ENCODE data around the gene ATP2C1. TPM values are rescaled to one million over a fixed set of nuclear protein-coding genes. Genes with fewer than 3 reads are reported as not detected.

Gene ATP2C1
- total RNA-seq, 1 experiment from 2014 or later, result 34.0 TPM

DNA sequence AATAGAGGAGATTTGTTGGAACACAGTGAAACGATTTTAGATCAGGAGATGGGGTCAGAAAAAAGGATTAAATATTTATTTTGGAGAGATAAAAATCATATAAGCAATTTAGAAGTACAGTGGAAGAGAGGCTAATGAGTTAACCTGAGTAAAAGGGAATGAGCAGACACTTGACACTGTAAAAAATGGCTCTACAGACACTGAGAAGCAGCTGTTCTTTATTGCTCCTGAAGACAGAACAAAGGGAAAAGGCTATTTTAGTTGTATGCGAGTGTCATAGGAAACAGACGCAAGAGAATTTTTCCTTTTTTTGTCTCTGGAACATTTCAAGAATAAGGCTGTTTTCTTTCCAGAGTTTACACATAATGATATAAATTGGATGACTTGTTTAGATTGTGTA, 98.5 kb downstream of the ATP2C1 start:
- H3K36me3 ChIP-seq (ENCODE audit: low read depth, low read length), result 0 out of 2 replicates have a peak, but pooled peaks cover 5% of the 10 kb centered on the region
- ChIA-PET CTCF (no interaction called here), POLR2A (ENCODE audit: unreplicated experiment) (no interaction called here)
- H3K27ac ChIP-seq (ENCODE audit: low read length), result no peak overlapping the region
- intact Hi-C loops (cut with micrococcal nuclease), result no loop called here
- H3K4me3 ChIP-seq (ENCODE audit: low read length), result no peak overlapping the region
- DNase-seq (no peak), ATAC-seq (no peak)
- TF ChIP-seq EZH2 (IDR thresholded peaks at IDR 0.05; ENCODE audit: low read length, unreplicated experiment), result no peak
- TF ChIP-seq, protein P1, sequence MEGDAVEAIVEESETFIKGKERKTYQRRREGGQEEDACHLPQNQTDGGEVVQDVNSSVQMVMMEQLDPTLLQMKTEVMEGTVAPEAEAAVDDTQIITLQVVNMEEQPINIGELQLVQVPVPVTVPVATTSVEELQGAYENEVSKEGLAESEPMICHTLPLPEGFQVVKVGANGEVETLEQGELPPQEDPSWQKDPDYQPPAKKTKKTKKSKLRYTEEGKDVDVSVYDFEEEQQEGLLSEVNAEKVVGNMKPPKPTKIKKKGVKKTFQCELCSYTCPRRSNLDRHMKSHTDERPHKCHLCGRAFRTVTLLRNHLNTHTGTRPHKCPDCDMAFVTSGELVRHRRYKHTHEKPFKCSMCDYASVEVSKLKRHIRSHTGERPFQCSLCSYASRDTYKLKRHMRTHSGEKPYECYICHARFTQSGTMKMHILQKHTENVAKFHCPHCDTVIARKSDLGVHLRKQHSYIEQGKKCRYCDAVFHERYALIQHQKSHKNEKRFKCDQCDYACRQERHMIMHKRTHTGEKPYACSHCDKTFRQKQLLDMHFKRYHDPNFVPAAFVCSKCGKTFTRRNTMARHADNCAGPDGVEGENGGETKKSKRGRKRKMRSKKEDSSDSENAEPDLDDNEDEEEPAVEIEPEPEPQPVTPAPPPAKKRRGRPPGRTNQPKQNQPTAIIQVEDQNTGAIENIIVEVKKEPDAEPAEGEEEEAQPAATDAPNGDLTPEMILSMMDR (conservative IDR thresholded peaks at IDR 0.05; ENCODE audit: low read depth, low read length), result no peak
- TF ChIP-seq EZH2phosphoT487 (IDR thresholded peaks at IDR 0.05; ENCODE audit: borderline replicate concordance, low read length), result no peak
- no peak overlapping the region for H3K4me2 ChIP-seq (ENCODE audit: low read length)
- no TSS peak for BruUV-seq (replicated peaks)
- H3K27me3 ChIP-seq (ENCODE audit: low read length), result no peaks in the 10 kb centered on the region
- H4K20me1 ChIP-seq (ENCODE audit: low read length), result no peaks in the 10 kb centered on the region
- H3K79me2 ChIP-seq (ENCODE audit: low read length), result no peaks in the 10 kb centered on the region
- no peaks in the 10 kb centered on the region for H3K9me3 ChIP-seq (ENCODE audit: low read length)
- no peak overlapping the region for H3K9ac ChIP-seq (ENCODE audit: low read length)
- no peaks in the 10 kb centered on the region for H3F3A ChIP-seq (ENCODE audit: low read length, unreplicated experiment)
- no peak overlapping the region for H2AFZ ChIP-seq (ENCODE audit: low read length)
- no peaks in the 10 kb centered on the region for H3K9me2 ChIP-seq (replicated peaks; ENCODE audit: low read length)
- no peaks in the 10 kb centered on the region for H3K4me1 ChIP-seq (ENCODE audit: insufficient read depth, low read length)

DNA sequence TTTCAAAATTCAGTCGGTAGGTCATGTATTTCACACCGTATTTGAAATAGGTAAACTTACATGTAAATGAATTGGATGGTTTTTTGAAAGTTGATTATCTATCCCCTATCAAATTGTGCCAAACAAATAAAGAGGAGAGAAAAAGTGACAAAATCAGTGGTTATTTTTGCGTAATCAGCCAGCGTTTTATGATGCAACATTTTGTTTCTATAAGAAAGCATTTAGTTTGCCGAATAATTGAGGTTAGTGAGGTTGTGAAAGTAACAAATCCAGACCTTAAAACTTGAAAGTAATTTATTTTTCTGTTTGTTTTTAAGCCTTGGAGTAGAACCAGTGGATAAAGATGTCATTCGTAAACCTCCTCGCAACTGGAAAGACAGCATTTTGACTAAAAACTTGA, 103.4 kb downstream of the ATP2C1 start:
- TF ChIP-seq EZH2 (IDR thresholded peaks at IDR 0.05; ENCODE audit: low read length, unreplicated experiment), result no peak
- no peak for TF ChIP-seq EZH2phosphoT487 (IDR thresholded peaks at IDR 0.05; ENCODE audit: borderline replicate concordance, low read length)
- ChIA-PET POLR2A (ENCODE audit: unreplicated experiment) (no interaction called here), CTCF (no interaction called here)
- H3F3A ChIP-seq (ENCODE audit: low read length, unreplicated experiment), result no peaks in the 10 kb centered on the region
- no peaks in the 10 kb centered on the region for H3K4me1 ChIP-seq (ENCODE audit: insufficient read depth, low read length)
- no peak for ATAC-seq
- H3K4me2 ChIP-seq (ENCODE audit: low read length), result no peak overlapping the region
- H3K79me2 ChIP-seq (ENCODE audit: low read length), result no peaks in the 10 kb centered on the region
- no peaks in the 10 kb centered on the region for H3K9me2 ChIP-seq (replicated peaks; ENCODE audit: low read length)
- no peak overlapping the region for H3K27ac ChIP-seq (ENCODE audit: low read length)
- no peak overlapping the region for H3K4me3 ChIP-seq (ENCODE audit: low read length)
- H3K9ac ChIP-seq (ENCODE audit: low read length), result no peak overlapping the region
- no peaks in the 10 kb centered on the region for H4K20me1 ChIP-seq (ENCODE audit: low read length)
- intact Hi-C loops (cut with micrococcal nuclease), result no loop called here
- DNase-seq, result no peak
- H3K9me3 ChIP-seq (ENCODE audit: low read length), result no peaks in the 10 kb centered on the region
- no peak overlapping the region for H2AFZ ChIP-seq (ENCODE audit: low read length)
- peaks cover 7% of the 10 kb centered on the region; the same call in 1 of the 2 replicates for H3K36me3 ChIP-seq (ENCODE audit: low read depth, low read length)
- H3K27me3 ChIP-seq (ENCODE audit: low read length), result no peaks in the 10 kb centered on the region
- no TSS peak for BruUV-seq (replicated peaks)

DNA sequence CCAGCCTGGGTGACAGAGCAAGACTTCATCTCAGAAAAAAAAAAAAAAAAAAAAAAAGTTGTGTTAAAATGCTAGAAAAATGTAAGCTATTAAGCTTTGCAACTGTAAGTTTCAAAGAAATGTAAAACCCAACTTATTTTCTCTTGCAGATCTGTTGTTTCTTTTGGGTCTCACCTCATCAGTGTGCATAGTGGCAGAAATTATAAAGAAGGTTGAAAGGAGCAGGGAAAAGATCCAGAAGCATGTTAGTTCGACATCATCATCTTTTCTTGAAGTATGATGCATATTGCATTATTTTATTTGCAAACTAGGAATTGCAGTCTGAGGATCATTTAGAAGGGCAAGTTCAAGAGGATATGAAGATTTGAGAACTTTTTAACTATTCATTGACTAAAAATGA, 107.2 kb downstream of the ATP2C1 start:
- ChIA-PET POLR2A (ENCODE audit: unreplicated experiment) (no interaction called here), CTCF (no interaction called here)
- Histone ChIP-seq H4K20me1 (ENCODE audit: low read length) (no peaks in the 10 kb centered on the region), H3F3A (ENCODE audit: low read length, unreplicated experiment) (no peaks in the 10 kb centered on the region), H3K4me2 (ENCODE audit: low read length) (no peak overlapping the region), H2AFZ (ENCODE audit: low read length) (no peak overlapping the region), H3K36me3 (ENCODE audit: low read depth, low read length) (peaks cover 7% of the 10 kb centered on the region; the same call in 1 of the 2 replicates), H3K27me3 (ENCODE audit: low read length) (no peaks in the 10 kb centered on the region), H3K4me1 (ENCODE audit: insufficient read depth, low read length) (no peaks in the 10 kb centered on the region), H3K4me3 (ENCODE audit: low read length) (no peak overlapping the region), H3K27ac (ENCODE audit: low read length) (no peak overlapping the region), H3K9me3 (ENCODE audit: low read length) (no peaks in the 10 kb centered on the region), H3K9ac (ENCODE audit: low read length) (no peak overlapping the region), H3K9me2 (replicated peaks; ENCODE audit: low read length) (no peaks in the 10 kb centered on the region), H3K79me2 (ENCODE audit: low read length) (no peaks in the 10 kb centered on the region)
- BruUV-seq (replicated peaks), result no TSS peak
- TF ChIP-seq, protein P1 (conservative IDR thresholded peaks at IDR 0.05; ENCODE audit: low read depth, low read length), result no peak
- intact Hi-C loops (cut with micrococcal nuclease), result no loop called here
- ATAC-seq (no peak), DNase-seq (no peak)

All from PC-3 (cell line).